HG03095 (cell line): ENCODE results near the gene MAD1L1.

Experiments
- ATAC-seq: cut with Tn5 transposase; IDR thresholded peaks from one replicate; pipeline ENCODE4 v1.9.1; 2021; ENCODE audit warnings: moderate library complexity; ENCODE audit not compliant: unreplicated experiment

The MAD1L1 gene

GRCh38 chr7:2219136-2219535 lies 13.6 kb downstream of the MAD1L1 start:
- ATAC-seq, result no peak

DNA sequence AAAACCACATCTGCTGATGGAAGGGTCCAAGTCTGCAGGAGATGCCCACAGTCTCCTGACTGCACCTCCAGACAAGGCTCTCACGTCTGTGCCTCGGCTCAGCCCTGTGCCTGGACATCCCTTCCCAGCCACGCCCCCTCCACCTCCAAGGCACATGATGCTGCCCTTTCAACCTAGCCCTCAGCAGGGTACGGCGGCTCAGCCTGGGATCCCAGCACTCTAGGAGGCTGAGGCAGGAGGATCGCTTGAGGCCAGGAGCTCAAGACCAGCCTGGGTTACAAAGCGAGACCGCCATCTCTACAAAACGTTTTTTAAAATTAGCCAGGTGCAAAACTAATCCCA lies 14.3 kb downstream of the MAD1L1 start:
- no peak for ATAC-seq

DNA sequence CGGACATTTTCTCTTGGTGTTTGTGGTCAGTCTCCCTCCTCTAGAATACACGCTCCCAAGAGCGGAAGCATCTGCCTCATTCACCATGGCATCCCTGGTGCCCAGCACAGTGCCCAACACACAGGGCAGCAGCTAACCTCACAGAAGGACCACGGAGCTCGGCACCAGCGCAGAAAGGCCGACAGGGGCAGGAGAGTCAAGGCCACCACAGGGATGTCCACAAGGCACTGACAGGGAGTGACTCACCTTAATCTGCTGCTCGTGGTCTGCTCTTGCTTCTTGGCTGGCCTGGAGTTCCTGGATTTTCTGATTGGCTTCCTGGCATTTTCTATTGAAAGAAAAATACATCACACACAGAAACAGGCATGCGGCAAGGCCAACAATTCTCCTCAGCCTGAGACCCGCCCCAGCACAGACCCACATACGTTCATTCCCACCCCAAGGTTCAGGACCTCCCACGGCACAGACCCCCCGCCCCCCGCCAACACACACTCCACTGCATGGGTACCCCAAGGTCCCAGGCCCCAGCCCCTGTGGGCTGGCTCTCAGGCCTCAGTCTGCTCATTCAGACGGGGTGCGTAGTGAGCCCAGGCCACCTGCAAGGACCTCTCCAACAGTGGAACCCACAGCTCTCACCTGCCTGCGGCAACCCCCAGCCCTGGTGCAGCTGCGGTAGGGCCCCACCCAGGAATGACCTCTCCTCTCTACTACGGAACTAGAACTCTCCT lies 14.9 kb downstream of the MAD1L1 start:
- no peak for ATAC-seq

DNA sequence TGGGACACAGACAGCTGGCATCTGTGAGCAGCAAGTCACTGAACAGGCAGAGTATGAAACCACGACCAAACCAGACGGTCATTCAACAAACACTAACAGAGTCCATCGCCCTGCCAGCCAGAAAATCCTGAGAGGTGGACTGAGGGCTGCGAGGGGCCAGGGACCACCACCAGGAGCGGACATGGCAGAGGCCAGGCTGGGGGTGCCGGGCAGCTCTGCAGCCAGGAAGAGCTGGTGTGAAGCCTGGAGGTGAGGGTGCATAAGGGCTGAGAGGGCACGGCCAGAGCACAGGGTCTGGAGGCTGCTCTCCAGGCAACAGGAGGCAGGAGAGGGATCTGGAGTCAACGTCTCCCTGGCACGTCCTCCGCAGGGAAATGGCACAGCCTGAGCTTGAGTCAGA lies 15.5 kb downstream of the MAD1L1 start:
- ATAC-seq, result no peak

DNA sequence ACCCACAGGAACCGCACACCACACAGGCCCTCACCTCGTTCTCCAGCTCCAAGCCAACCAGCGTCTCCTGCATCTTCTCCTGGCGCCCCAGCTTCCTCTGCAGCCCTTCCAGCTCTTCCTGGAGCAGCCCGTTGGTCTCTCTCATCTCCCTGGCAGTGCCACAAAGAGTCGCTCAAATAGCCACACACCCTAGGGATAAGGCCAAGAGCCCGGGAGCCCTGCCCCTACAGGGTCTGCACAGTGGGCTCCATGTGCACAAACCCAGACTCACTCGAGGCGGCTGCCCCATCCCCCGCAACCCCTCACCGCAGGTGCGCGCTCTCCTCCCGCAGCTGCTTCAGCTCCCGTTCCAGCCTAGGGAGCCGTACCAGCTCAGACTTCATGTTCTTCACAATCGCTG lies 16.9 kb downstream of the MAD1L1 start:
- no peak for ATAC-seq

GRCh38 chr7:2214636-2215035 lies 18.1 kb downstream of the MAD1L1 start:
- no peak for ATAC-seq

GRCh38 chr7:2213551-2214215 lies 19.1 kb downstream of the MAD1L1 start:
- ATAC-seq, result no peak

- ATAC-seq, result no peak
These were observed 19.8 kb downstream of the MAD1L1 start for GRCh38 chr7:2212906-2213305.

DNA sequence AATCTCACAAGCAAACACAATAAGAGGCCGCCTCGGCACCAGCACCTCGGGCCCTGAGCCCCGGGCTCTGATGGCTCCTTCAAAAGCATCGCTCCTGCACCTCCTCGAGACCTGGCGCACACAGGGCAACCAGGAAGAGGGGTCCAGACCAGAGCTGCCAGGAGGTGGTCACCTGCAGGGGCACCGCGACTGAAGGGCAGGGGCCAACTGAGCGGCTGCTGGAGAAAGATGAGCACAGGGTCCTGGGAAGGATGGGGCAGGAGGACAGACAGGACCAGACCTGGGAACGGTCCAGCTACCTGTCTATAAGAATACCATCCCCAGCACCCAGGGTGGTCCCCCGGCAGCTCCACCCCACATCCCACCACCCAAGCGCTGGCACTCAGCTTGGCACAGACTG lies 20.8 kb downstream of the MAD1L1 start:
- ATAC-seq, result no peak

- no peak for ATAC-seq
These were observed 21.4 kb downstream of the MAD1L1 start for GRCh38 chr7:2211259-2211880.

DNA sequence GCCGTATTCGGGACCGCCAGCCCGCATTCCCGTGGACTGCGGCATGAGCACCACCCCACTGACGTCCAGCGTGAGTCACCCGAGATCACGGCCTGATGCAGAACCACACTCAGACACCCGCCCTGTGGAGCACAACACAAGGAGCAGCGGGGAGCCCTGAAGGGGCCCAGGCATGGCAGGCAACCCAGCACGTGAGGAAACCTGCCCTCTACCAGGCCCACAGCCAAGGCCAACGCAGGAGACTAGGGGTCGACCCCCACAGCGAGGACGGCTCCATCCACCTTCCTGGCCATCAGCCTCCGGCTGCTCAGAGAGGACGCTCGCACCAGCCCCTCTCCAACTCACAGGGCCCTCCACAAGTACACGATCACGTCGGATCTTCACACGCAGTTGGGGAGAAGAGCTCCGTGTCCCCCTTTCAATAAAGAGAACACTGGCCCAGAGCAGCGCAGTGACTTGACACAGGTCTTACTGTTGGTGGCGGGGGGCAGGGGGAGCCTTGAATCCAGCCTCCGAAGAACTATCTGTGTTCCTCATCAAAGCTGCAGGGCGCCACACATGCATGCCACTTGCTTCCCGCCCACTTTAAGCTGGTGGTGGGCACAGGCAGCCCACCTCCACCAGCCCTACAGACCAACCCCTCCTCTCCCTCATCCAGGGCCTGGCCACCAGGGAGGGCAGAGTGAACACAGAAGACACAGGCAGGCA lies 22.0 kb downstream of the MAD1L1 start:
- ATAC-seq, result no peak

DNA sequence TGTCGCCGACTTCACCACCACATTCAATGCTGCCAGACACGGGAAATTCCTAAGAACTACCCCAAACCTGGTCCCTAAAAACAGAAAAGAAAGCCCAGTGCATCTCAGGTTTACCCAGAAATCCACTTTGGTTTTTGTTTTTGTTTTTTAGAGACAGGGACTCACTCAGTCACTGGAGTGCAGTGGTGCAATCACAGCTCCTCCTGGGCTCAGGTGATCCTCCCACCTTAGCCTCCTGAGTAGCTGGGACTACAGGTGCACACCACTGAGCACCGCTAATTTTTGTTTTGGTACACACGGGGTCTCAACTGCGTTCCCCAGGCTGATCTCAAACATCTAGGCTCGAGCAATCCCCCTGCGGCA lies 22.8 kb downstream of the MAD1L1 start:
- ATAC-seq, result no peak

- ATAC-seq, result peak; percentile 46
These were observed 23.4 kb downstream of the MAD1L1 start for GRCh38 chr7:2209146-2209960.

GRCh38 chr7:2208712-2209111 lies 24.0 kb downstream of the MAD1L1 start:
- no peak for ATAC-seq

DNA sequence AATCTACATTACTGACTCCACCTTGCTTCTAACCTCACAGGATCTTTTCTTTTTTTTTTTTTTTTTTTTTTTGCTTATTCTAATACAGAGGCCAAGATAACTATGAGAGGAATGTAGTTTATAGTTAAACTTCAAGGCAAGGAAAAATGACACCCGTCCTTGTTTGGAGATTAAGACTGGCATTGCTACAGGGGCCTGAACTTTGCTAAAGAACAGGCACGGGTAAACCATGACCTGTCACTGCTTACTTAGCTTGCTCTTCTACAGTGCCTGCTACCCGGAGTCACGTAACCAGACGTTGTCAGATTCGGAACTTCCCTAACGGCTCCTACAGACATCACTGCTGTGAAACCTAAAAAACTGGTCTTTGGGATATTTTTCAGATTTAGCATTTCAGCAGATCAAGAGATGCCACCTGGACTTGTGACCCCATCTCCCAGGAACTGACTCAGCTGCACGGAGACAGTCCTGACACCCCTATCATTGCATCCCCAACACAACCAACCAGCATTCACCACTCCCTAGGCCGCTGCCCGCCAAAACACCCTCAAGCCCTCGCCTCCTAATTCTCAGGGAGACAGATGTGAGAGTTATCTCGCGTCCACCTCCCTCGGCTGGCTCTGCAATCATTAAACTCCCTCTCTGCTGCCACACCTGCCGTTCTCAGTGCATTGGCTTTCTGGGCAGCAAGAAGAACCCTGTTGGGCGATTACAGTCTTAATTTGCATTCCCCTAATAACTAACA lies 27.5 kb downstream of the MAD1L1 start:
- ATAC-seq, result no peak

- no peak for ATAC-seq
These were observed 28.3 kb downstream of the MAD1L1 start for GRCh38 chr7:2204446-2204845.

DNA sequence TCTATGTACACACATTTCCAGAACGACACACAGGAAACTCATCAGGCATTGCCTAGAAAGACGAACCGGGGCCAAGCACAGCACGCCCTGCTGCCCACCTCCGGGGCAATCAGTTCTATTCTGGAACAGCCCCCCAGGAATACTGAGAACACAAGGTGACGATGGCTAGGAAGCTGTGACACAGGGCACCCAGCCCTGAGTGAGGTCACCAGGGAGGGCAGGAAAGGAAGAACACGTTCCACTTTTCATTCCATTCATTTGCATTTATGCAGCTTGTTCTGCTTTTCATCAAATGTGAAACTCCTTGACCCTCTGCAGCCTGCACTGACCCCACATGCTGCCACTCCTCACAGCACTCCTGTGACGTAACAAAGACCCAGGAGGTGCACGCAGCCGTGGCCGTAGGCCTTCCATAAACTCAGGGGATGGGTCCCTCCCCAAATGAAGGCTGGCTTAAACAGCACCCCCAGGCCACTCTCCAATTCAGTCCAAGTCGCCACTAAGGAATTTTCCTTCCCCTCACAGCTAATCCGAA lies 28.9 kb downstream of the MAD1L1 start:
- ATAC-seq, result no peak

DNA sequence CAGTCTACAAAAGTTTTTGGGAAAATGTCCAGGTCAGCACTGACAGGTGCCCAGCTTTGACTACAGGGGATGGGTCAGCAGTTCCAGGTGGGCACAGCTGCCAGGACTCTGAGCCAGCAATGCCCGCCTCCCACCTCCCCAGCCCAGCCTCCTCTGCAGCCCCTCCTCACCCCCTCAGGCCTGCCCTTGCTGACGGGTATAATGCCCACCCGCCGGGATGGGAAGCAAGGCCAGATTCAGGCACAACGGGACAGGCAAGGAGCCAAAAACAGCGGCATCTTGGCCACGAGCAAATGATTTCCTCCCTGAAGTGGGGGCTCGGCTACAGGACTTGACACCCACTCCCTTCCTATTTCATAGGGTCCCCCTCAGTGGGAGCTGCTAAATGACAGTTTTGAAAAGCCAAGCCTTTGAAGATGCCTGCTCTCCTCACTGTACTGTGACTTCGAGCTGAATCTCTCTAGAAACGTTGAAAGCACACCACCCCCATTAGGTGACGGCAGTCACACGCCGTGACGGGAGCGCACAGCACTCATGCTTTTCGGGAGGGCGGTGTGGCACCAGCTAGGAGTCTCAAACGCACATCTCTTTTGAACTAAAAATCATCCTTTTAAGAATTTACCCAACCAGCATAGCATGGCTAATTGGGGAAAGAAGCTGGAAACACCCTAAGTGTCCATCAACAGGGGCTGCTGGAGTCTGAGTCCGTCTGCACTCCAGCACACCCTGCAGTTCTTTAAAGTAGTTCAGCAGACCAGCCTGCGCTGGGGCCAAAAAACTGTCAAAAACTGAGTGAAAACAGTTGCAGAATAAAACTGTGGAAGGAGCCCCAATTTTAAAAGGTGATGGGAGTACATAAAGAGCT lies 29.6 kb downstream of the MAD1L1 start:
- no peak for ATAC-seq

DNA sequence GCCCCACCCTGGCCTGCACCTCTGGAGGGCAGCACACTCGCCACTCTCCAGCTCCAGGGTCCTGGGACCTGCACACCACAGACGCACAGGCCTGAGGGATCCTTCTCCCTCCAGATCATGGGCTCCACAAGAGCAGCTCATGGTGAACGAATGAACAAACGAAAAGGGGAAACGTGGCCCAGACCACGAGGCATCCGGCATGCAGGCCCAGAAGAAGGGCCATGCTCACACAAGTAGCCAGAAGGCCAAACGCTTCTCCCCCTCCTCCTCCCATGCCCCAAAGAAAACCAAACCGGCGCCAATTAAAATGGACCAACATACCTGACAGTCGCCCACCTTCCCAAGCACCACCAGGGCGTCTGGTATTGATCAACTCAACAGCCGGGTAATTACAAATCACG lies 30.4 kb downstream of the MAD1L1 start:
- ATAC-seq, result no peak
